Measurements from ENCODE around the gene TTC39A. TPM values are rescaled to one million over a fixed set of nuclear protein-coding genes. Genes with fewer than 3 reads are reported as not detected.

TTC39A gene
- total RNA-seq, 1 experiment from 2014 or later, result 8.3 TPM

DNA sequence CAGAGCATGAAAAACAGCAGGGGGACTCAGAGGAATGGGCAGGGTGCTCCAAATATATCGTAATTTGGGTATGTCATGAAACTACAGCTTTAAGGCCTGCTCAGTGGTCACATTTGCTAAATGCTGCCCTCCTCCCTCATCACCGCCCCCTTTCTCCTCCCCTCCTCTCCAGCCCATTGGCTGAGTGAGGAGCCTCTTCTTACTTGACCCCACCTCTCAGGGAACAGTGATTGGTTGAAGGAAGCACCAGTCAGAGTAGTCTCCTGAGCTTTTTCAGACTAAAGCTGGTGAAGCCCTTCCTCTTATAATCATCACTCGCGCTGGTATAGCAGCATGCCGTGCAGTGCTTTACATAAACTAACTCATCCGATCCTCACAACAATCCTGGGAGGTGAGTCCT, 10.0 kb upstream of the TTC39A start:
- Histone ChIP-seq H3K9me3 (ENCODE audit: control insufficient read depth, insufficient read depth, low read depth, low read length) (no peaks in the 10 kb centered on the region), H3K4me1 (ENCODE audit: control insufficient read depth, insufficient read depth, low read length) (no peaks in the 10 kb centered on the region), H3K36me3 (ENCODE audit: control insufficient read depth, insufficient read depth, low read length) (no peaks in the 10 kb centered on the region), H3K27me3 (ENCODE audit: control insufficient read depth, insufficient read depth, low read length) (no peaks in the 10 kb centered on the region; the same call in 1 of the 2 replicates), H3K27ac (ENCODE audit: low read length) (no peak overlapping the region), H3K4me3 (ENCODE audit: low read depth in 2 of 2, low read length in 2 of 2) (no peak overlapping the region)
- in situ Hi-C loops (cut with HindIII; ENCODE audit: low pct_unique_long_range_greater_than_20kb, low sequenced_read_pairs) (no loop called here), intact Hi-C loops (cut with micrococcal nuclease; ENCODE audit: unreplicated experiment) (no loop called here)
- ATAC-seq, result no peak
- no peak for DNase-seq (ENCODE audit: low read depth, low spot score)
- no peak for TF ChIP-seq SIN3A (IDR thresholded peaks at IDR 0.05; ENCODE audit: borderline replicate concordance, insufficient read depth, low read depth, low read length)
- TF ChIP-seq POLR2AphosphoS5 (IDR thresholded peaks at IDR 0.05; ENCODE audit: low read depth, low read length), result no peak
- no peak for TF ChIP-seq REST (IDR thresholded peaks at IDR 0.05; ENCODE audit: insufficient read depth in 1 of 2, low read depth in 2 of 2, low read length in 1 of 2)
- TF ChIP-seq TCF7L2 (IDR thresholded peaks at IDR 0.05; ENCODE audit: low read depth, low read length), result no peak
- TF ChIP-seq, protein P1, sequence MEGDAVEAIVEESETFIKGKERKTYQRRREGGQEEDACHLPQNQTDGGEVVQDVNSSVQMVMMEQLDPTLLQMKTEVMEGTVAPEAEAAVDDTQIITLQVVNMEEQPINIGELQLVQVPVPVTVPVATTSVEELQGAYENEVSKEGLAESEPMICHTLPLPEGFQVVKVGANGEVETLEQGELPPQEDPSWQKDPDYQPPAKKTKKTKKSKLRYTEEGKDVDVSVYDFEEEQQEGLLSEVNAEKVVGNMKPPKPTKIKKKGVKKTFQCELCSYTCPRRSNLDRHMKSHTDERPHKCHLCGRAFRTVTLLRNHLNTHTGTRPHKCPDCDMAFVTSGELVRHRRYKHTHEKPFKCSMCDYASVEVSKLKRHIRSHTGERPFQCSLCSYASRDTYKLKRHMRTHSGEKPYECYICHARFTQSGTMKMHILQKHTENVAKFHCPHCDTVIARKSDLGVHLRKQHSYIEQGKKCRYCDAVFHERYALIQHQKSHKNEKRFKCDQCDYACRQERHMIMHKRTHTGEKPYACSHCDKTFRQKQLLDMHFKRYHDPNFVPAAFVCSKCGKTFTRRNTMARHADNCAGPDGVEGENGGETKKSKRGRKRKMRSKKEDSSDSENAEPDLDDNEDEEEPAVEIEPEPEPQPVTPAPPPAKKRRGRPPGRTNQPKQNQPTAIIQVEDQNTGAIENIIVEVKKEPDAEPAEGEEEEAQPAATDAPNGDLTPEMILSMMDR (IDR thresholded peaks at IDR 0.05), result no peak
- CTCF ChIA-PET, result interaction anchor here (0.7 kb wide), 1 partner anchor 12 kb away, joined by 3 read pairs; no protein-coding TSS in a partner anchor
- BruUV-seq (replicated peaks), result no TSS peak
- POLR2A ChIA-PET, result interaction anchor here (0.5 kb wide), 1 partner anchor 15 kb away, joined by 11 read pairs; no protein-coding TSS in a partner anchor

DNA sequence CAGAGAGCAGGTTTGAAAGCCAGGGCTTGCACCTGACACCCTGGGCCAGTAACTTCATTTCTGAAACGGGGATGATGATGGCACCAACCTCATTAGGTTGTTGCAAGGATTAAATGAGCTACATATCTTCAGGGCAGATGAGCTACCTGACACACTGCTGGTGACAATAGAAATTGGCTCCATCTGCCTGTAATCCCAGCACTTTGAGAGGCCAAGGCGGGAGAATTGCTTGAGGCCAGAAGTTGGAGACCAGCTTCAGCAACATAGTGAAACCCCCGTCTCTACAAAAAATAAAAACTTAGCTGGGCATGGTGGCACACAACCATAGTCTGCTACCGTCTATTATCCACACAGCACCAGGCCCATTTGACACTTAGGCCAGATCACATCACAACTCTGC, 6.3 kb upstream of the TTC39A start:
- BruUV-seq (replicated peaks), result no TSS peak
- Histone ChIP-seq H3K9me3 (ENCODE audit: control insufficient read depth, insufficient read depth, low read depth, low read length) (no peaks in the 10 kb centered on the region), H3K4me1 (ENCODE audit: control insufficient read depth, insufficient read depth, low read length) (peaks cover 2% of the 10 kb centered on the region), H3K27me3 (ENCODE audit: control insufficient read depth, insufficient read depth, low read length) (no peaks in the 10 kb centered on the region), H3K27ac (ENCODE audit: low read length) (no peak overlapping the region), H3K4me3 (ENCODE audit: low read depth in 2 of 2, low read length in 2 of 2) (no peak overlapping the region), H3K36me3 (ENCODE audit: control insufficient read depth, insufficient read depth, low read length) (no peaks in the 10 kb centered on the region)
- DNase-seq (ENCODE audit: low read depth, low spot score), result no peak
- TF ChIP-seq POLR2AphosphoS5 (IDR thresholded peaks at IDR 0.05; ENCODE audit: low read depth, low read length) (no peak), TCF7L2 (IDR thresholded peaks at IDR 0.05; ENCODE audit: low read depth, low read length) (no peak), SIN3A (IDR thresholded peaks at IDR 0.05; ENCODE audit: borderline replicate concordance, insufficient read depth, low read depth, low read length) (no peak), REST (IDR thresholded peaks at IDR 0.05; ENCODE audit: insufficient read depth in 1 of 2, low read depth in 2 of 2, low read length in 1 of 2) (no peak)
- TF ChIP-seq, protein P1 (IDR thresholded peaks at IDR 0.05), result no peak
- in situ Hi-C loops (cut with HindIII; ENCODE audit: low pct_unique_long_range_greater_than_20kb, low sequenced_read_pairs), result no loop called here
- ChIA-PET CTCF (no interaction called here), POLR2A (no interaction called here)
- intact Hi-C loops (cut with micrococcal nuclease; ENCODE audit: unreplicated experiment), result no loop called here
- no peak for ATAC-seq

All from Panc1 (cell line).